NCI-H510A (cell line): ENCODE data around the gene SHISA2.
"Not testable (repeated sequence)": the region's sequence is repeated elsewhere in the genome, so short reads cannot be mapped to it uniquely, and the experiment has no call there.

Experiments
- DNase-seq: peaks from one replicate; lab custom pipeline; 2025; lab: John Stamatoyannopoulos, UW

SHISA2 gene

GRCh38 chr13:26051657-26052311, at the start of gene SHISA2:
Gene SHISA2 (minus strand): TSS chr13:26052016. CDS start chr13:26050975, 1,041 bp downstream.
- DNase-seq = peak; percentile 53

GRCh38 chr13:26095846-26096610, 44.2 kb upstream of the SHISA2 start:
- no peak for DNase-seq

- DNase-seq = no peak
Observed at GRCh38 chr13:26095338-26095737, 43.5 kb upstream of the SHISA2 start.

GRCh38 chr13:26076821-26077220, 25.0 kb upstream of the SHISA2 start:
- DNase-seq = not testable (repeated sequence)

GRCh38 chr13:26075498-26075897, 23.7 kb upstream of the SHISA2 start:
- DNase-seq = no peak

DNA sequence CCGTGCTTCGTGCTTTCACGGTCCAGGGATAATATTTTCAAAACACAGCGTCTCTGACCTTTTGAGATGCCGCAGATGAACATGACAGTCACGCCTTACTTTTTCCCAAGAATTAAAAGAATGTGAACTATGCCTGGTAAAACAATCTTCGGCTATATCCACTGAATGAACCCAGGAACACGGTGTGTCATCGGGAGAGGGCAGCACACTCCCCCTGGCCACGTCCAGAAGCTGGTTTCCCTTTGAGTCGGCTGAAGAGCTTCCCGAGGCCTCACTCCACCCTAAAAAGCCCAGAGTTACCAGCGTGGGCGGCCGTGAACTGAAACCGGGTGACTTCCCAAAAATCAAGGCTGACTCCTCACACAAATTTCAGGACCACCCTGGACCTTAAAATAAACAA, 22.9 kb upstream of the SHISA2 start:
- no peak for DNase-seq

DNA sequence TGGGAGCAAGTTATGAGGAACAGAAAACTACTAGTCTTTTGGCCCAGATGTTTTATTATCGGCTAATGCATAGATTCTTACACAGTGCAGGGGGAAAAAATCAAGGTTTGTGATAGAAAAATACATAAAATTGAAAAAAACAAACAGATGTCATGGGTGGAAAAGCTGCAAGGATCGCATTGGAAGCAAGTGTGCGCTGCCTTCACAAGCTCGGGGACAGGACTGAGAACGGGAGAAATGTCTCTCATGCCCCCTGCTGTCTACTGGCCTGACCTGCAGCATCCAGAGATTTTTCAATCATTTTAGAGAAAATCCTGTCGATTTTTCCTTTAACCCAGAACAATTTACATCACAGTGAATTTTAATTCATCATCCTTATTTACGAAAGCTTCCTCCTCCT, 20.5 kb upstream of the SHISA2 start:
- DNase-seq = not testable (repeated sequence)

DNA sequence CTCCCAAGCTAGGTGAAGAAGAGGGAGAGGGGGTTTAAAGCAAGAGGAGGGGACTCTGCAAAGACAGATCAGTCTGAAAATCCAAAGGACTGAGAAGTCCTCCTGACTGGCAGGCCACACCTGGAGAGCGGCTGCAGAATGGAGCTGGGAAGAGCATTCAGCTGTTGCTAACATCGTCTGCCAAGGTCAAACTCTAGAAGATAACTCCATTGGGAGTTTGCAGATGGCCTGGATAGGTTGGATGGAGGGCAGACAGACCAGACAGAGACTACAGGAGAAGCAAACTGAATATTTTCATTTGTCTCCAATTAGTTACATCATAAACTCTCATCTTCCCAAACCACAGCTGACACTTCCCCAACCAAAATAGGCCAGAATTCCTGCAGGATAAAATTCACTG, 19.9 kb upstream of the SHISA2 start:
- no peak for DNase-seq

DNA sequence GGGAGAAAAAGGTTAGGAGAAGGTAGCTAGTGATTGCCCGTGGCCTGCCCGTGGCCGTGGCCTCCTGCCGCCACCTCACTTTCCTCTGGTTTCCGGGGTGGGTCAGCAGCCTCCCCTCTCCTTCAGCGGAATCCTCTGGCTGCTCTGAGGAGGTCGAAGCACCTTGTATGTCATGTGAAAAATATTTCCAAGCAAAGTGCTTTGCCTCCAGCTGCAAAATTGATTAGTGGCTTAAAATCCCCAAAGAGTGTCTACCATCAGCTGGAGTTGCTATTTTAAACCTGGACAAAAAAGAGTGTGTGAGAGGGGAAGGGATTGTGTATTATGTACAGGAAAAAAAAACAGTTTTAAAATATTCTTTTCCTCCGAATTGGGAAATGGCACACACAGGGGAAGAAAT, 17.8 kb upstream of the SHISA2 start:
- not testable (repeated sequence) for DNase-seq

DNA sequence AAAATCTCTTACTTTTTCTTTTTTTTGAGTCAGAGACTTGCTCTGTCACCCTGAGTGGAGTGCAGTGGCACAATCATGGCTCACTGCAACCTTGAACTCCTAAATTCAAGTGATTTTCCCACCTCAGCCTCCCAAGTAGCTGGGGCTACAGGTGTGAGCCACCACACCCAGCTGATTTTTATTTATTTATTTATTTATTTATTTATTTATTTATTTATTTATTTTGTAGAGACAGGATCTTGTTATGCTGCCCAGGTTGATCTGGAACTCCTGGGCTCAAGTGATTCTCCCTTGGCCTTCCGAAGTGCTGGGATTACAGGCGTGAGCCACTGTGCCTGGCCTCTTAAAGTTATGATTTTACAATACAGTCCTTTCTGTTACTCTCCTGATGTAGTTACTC, 16.6 kb upstream of the SHISA2 start:
- DNase-seq = not testable (repeated sequence)

- DNase-seq = no peak
Observed at GRCh38 chr13:26067601-26068000, 15.8 kb upstream of the SHISA2 start.

DNA sequence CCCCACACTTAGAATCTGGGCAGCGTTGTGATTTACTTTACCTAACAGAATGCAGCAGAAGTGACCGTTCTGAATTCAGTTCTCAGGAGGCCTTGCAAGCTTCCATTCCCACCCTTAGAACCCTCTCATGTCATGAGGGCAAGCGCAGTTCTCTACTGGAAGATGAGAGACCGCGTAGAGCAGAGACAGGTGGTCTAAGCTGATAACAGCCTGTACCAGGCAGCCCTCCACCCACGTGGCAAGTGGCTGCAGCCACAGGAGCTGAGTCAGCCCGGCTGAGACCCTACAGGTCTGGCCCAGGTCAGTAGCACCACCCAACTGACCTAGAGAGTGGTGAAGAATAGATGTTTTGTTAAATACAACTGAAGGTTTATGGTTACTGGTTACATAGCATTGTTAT, 14.7 kb upstream of the SHISA2 start:
- not testable (repeated sequence) for DNase-seq

DNA sequence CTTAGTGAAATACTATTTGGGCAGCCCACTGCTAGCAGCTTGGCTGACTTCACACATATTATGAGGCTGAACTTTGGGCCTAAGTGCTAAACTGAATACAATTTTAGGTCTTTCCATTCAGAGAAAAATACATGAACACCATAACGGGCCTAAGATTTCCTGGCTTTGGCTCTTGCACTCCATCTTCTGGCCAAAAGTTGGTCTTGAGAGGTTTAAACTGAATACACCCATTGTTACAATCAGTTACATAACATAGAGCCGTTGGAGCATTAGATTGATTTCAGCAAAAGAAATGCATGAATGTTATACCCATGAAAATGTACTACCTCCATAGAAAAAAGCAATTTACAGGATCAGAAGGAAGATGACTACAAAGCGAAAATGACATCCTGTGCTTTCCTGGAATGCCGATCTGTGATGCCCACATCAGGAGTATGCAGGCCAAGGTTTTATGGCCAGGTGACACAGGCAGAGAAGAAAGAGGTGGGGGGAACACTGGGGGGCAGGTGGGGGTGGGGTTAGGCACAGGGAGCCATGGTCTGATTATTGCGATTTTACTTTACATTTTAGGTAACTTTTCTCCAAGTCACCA, 11.1 kb upstream of the SHISA2 start:
- no peak for DNase-seq

- DNase-seq = peak; percentile 3
Observed at GRCh38 chr13:26061947-26062346, 10.1 kb upstream of the SHISA2 start.

GRCh38 chr13:26061256-26061655, 9.4 kb upstream of the SHISA2 start:
- DNase-seq = no peak

GRCh38 chr13:26060357-26060756, 8.5 kb upstream of the SHISA2 start:
- no peak for DNase-seq

DNA sequence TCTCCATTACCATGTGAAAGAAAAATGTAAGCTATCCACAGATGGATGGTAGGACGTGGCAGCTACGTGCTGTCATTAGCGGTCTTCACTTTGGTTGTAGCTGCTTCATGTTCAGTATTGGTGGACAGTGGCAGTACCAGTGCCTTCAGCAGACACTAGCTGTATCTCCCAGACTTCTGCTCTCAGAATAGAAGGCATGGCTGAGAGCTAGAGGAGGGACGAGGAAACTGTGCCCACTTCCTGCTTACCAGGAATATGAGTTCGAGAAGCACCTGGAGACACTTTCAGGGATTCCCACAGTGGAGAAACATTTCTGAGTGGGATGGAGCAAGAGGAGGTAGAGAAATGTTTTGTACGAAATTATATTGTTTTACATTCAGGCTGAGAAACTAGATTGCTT, 6.9 kb upstream of the SHISA2 start:
- DNase-seq = no peak

- no peak for DNase-seq
Observed at GRCh38 chr13:26054896-26055295, 3.1 kb upstream of the SHISA2 start.

DNA sequence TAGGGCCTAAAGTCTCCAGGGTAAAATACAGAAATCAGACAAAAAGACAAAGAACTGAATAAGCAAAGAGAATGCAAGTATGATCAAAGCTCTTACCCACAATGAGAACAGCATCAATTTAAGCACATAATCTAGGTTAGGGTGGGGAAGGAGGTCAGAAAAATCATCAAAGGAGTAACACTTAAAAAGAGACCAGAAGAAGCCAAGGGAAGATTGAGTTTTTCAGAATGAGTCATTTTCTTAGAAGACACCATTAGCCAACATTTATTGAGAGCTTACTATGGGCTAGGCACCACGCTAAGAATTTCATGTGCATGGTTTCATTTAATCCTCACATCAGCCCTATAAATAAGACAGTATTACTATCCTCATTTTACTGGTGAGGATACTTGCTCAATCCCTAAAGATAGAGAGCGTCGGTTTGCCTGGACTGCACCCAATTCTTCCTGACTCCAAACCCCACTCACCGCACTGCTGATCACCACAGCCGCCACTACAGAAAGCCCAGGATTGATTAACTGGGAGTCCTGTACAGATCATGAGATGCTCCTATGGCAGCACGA, 1.7 kb upstream of the SHISA2 start:
- no peak for DNase-seq

DNA sequence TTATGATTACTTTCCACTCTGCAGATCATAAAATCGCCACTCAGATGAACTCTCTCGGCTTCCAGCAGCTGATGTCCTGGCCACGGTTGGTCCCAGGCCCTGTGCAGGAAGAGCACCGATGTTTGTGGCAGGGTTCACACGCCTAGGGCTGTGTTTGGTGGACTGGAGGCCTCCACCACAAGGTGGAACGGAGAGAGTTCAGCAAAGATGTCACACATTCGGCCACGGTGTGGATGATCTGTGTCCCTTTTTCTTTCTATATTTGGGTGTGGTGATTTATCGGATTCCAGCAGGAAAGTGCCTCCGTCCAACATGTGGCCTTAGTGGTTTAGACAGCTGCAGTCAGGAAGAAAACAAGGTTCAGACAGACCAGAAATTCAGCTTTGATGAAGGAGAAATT, 521 bp upstream of the SHISA2 start:
- DNase-seq = no peak

DNA sequence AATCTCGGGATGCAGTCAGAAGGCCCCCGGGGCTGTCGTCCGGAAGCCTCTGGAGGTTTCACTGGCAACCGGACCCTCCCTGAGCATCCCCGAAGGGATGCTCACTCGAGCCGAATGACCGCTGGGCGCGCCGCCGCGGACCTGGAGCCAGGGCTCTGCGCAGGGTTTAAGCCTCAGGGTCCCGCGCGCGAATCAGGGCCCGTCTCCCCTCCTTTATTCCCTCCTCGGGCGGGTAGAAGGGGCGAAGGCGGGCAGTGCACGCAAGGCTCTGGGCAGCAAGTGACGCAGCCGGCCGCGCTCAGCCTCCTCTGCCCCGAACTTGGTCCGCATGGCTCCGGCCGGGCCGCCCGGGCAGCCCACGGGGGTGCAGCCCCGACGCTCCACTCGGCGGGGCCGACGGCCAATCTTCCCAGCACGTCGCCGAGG, 572 bp downstream of the SHISA2 start:
- no peak for DNase-seq

DNA sequence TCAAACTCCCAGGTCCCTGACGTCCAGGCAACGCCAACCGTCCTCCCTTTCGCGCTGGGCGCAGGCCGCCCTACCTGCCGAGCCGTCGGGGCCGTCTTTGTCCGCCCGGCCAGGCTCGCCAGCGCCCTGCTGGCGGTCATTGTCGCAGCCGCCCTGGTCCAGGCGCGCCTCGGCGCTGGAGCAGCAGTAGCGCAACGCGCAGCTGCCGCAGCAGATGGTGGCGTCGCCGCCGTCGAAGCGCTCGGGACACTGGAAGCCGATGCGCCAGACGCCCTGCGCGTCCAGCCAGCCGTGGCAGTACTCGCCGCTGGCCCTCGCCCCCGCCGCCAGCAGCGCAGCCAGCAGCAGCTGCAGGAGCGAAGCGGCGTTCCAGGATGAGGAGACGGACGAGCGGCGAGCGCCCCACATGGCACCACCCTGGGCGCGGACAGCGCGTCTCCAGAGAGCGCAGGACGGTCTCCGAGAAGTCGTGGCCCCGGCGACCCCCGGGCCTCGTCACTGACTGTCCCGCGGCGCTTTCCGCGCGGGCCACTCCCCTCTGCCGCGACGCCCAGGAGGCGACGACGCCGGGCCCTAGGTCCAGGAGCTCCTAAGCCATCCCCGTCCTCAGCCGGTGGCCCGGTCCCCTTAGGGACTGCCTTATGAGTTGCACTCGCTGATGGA, 1.1 kb downstream of the SHISA2 start:
- peak; percentile 30 for DNase-seq
